Measurements from ENCODE around the gene KIF21A.

The KIF21A gene

GRCh38 chr12:39402922-39403321 lies 40.0 kb downstream of the KIF21A start:
- Histone ChIP-seq H3K9me3 (no peaks in the 10 kb centered on the region), H3K27me3 (no peaks in the 10 kb centered on the region), H3K36me3 (peaks cover 22% of the 10 kb centered on the region), H3K4me3 (ENCODE audit: low read depth, low read length) (no peak overlapping the region), H3K4me1 (peaks cover 33% of the 10 kb centered on the region)
- no peak for DNase-seq
- TF ChIP-seq CTCF (IDR thresholded peaks at IDR 0.05; ENCODE audit: low read depth, low read length) = no peak

- Histone ChIP-seq H3K9me3 (no peaks in the 10 kb centered on the region), H3K27me3 (no peaks in the 10 kb centered on the region), H3K4me1 (peaks cover 33% of the 10 kb centered on the region), H3K4me3 (ENCODE audit: low read depth, low read length) (no peak overlapping the region), H3K36me3 (peaks cover 22% of the 10 kb centered on the region)
- TF ChIP-seq CTCF (IDR thresholded peaks at IDR 0.05; ENCODE audit: low read depth, low read length) = no peak
- no peak for DNase-seq
Observed at GRCh38 chr12:39401459-39401858, 41.5 kb downstream of the KIF21A start.

- Histone ChIP-seq H3K27me3 (no peaks in the 10 kb centered on the region), H3K36me3 (peaks cover 23% of the 10 kb centered on the region), H3K9me3 (no peaks in the 10 kb centered on the region), H3K4me1 (peaks cover 63% of the 10 kb centered on the region), H3K4me3 (ENCODE audit: low read depth, low read length) (peak overlapping the region; percentile 2)
- no peak for TF ChIP-seq CTCF (IDR thresholded peaks at IDR 0.05; ENCODE audit: low read depth, low read length)
- peak; percentile 77 for DNase-seq
Observed at GRCh38 chr12:39395866-39396265, 47.1 kb downstream of the KIF21A start.

GRCh38 chr12:39393890-39394289 lies 49.0 kb downstream of the KIF21A start:
- TF ChIP-seq CTCF (IDR thresholded peaks at IDR 0.05; ENCODE audit: low read depth, low read length) = no peak
- H3K9me3 ChIP-seq = no peaks in the 10 kb centered on the region
- H3K27me3 ChIP-seq = no peaks in the 10 kb centered on the region
- peak overlapping the region; percentile 29 for H3K4me3 ChIP-seq (ENCODE audit: low read depth, low read length)
- peaks cover 10% of the 10 kb centered on the region; the same call in 1 of the 2 replicates for H3K36me3 ChIP-seq
- DNase-seq = peak; percentile 45
- H3K4me1 ChIP-seq = peaks cover 66% of the 10 kb centered on the region

- H3K27me3 ChIP-seq = no peaks in the 10 kb centered on the region
- H3K9me3 ChIP-seq = no peaks in the 10 kb centered on the region
- peaks cover 72% of the 10 kb centered on the region for H3K4me1 ChIP-seq
- H3K36me3 ChIP-seq = peaks cover 13% of the 10 kb centered on the region
- DNase-seq = peak; percentile 78
- TF ChIP-seq CTCF (IDR thresholded peaks at IDR 0.05; ENCODE audit: low read depth, low read length) = no peak
- H3K4me3 ChIP-seq (ENCODE audit: low read depth, low read length) = peak overlapping the region; percentile 29
Observed at GRCh38 chr12:39393179-39393578, 49.7 kb downstream of the KIF21A start.

- no peak for DNase-seq
- Histone ChIP-seq H3K9me3 (no peaks in the 10 kb centered on the region), H3K36me3 (peaks cover 21% of the 10 kb centered on the region), H3K27me3 (no peaks in the 10 kb centered on the region), H3K4me1 (peaks cover 72% of the 10 kb centered on the region), H3K4me3 (ENCODE audit: low read depth, low read length) (no peak overlapping the region)
- no peak for TF ChIP-seq CTCF (IDR thresholded peaks at IDR 0.05; ENCODE audit: low read depth, low read length)
Observed at GRCh38 chr12:39392154-39392925, 50.6 kb downstream of the KIF21A start.
